ENCODE results near the gene CCDC78.

GRCh38 chr16:754656-755055, 28.4 kb upstream of the CCDC78 start:
- TF ChIP-seq POLR2A (IDR thresholded peaks at IDR 0.05; ENCODE audit: low read length) (no peak), GATA1 (IDR thresholded peaks at IDR 0.05; ENCODE audit: low read depth, low read length) (no peak)
